IMR-90 (cell line): Measurements from ENCODE around the gene IRGM. TPM values are rescaled to one million over a fixed set of nuclear protein-coding genes. Genes with fewer than 3 reads are reported as not detected.
"Not testable (repeated sequence)": the region's sequence is repeated elsewhere in the genome, so short reads cannot be mapped to it uniquely, and the experiment has no call there.

Source experiments
- ATAC-seq: fragments of 200-7000 bp; cut with Tn5 transposase; 2 replicates; pipeline ENCODE4 v1.9.1; 2020; ENCODE audit warnings: low read depth, mild to moderate bottlenecking, moderate library complexity
- BruUV-seq: library from RNA; stranded (reverse); fragments of 400-500 nt; replicated peaks from 2 replicates; lab custom pipeline; 2021; lab: Mats Ljungman, UMichigan
- CTCF ChIA-PET: fragments of 300-600 bp; formaldehyde crosslinking; extraction: SDS; loops from one replicate; lab custom pipeline; 2021; ENCODE audit warnings: antibody characterized with exemption; lab: Yijun Ruan, JAX
- POLR2A ChIA-PET: fragments of 300-600 bp; sonication (Branson Sonifier 250); formaldehyde crosslinking; loops from one replicate; lab custom pipeline; 2022; ENCODE audit warnings: antibody characterized with exemption; ENCODE audit not compliant: unreplicated experiment; lab: Charles Lee
- DNase-seq: peaks from one replicate; pipeline ENCODE4 v3.0.0; 2013
- H2AFZ ChIP-seq: replicated peaks from 2 replicates; pipeline ENCODE3; 2013; ENCODE audit warnings: low read length, mild to moderate bottlenecking; ENCODE audit not compliant: poor library complexity
- H2AK5ac ChIP-seq: 2 replicates; pipeline ENCODE4 v1.6.1; 2013; ENCODE audit warnings: low read depth, low read length, inconsistent platforms
- H2AK9ac ChIP-seq: replicated peaks from 2 replicates; pipeline ENCODE3; 2013; ENCODE audit warnings: mild to moderate bottlenecking, low read depth, low read length, moderate library complexity; ENCODE audit not compliant: poor library complexity
- H2BK120ac ChIP-seq: 2 replicates; pipeline ENCODE4 v1.6.1; 2013; ENCODE audit warnings: low read depth, low read length, inconsistent platforms
- H2BK15ac ChIP-seq: 3 replicates; pipeline ENCODE4 v1.6.1; 2013; ENCODE audit warnings: low read depth, low read length, inconsistent platforms
- H2BK20ac ChIP-seq: 2 replicates; pipeline ENCODE4 v1.6.1; 2013; ENCODE audit warnings: low read depth, mild to moderate bottlenecking, inconsistent platforms, low read length, moderate library complexity
- H2BK5ac ChIP-seq: 2 replicates; pipeline ENCODE4 v1.6.1; 2013; ENCODE audit warnings: mild to moderate bottlenecking, low read depth, low read length, inconsistent platforms; ENCODE audit not compliant: poor library complexity, severe bottlenecking
- H3K14ac ChIP-seq: replicated peaks from 2 replicates; pipeline ENCODE4 v1.6.1; 2013; ENCODE audit warnings: low read depth, low read length, inconsistent platforms
- H3K18ac ChIP-seq: 2 replicates; pipeline ENCODE4 v1.6.1; 2013; ENCODE audit warnings: low read depth, low read length, control low read depth
- H3K23ac ChIP-seq: 2 replicates; pipeline ENCODE4 v1.6.1; 2013; ENCODE audit warnings: low read depth, low read length, inconsistent platforms
- H3K27ac ChIP-seq: 2 replicates; pipeline ENCODE4 v1.5.1; 2013; ENCODE audit warnings: mild to moderate bottlenecking, control low read depth, low read length; ENCODE audit not compliant: insufficient read depth
- H3K27me3 ChIP-seq: 2 replicates; pipeline ENCODE4 v1.6.1; 2013; ENCODE audit warnings: low read length; ENCODE audit not compliant: control insufficient read depth, insufficient read depth
- H3K36me3 ChIP-seq: 2 replicates; pipeline ENCODE4 v1.6.1; 2013; ENCODE audit warnings: low read length, mixed read lengths; ENCODE audit not compliant: control insufficient read depth, insufficient read depth
- H3K4ac ChIP-seq: 2 replicates; pipeline ENCODE4 v1.6.1; 2013; ENCODE audit warnings: low read depth, low read length, inconsistent platforms
- H3K4me1 ChIP-seq: 2 replicates; pipeline ENCODE4 v1.6.1; 2013; ENCODE audit warnings: low read length, mixed read lengths; ENCODE audit not compliant: control insufficient read depth, insufficient read depth
- H3K4me2 ChIP-seq: 2 replicates; pipeline ENCODE4 v1.6.1; 2013; ENCODE audit warnings: low read depth, mild to moderate bottlenecking, control low read depth, low read length, moderate library complexity
- H3K4me3 ChIP-seq: 2 replicates; pipeline ENCODE4 v1.5.1; 2013; ENCODE audit warnings: low read depth, mild to moderate bottlenecking, control low read depth, low read length, moderate library complexity; ENCODE audit not compliant: insufficient read depth
- H3K56ac ChIP-seq: 2 replicates; pipeline ENCODE4 v1.6.1; 2013; ENCODE audit warnings: low read length, inconsistent platforms; ENCODE audit not compliant: insufficient read depth; ENCODE audit errors: extremely low read depth
- H3K79me1 ChIP-seq, 2 experiments: 2 replicates each; pipeline ENCODE4 v1.6.1; 2013; ENCODE audit warnings: low read length in 2 of 2, inconsistent platforms in 1 of 2, low read depth in 1 of 2
- H3K9ac ChIP-seq: 2 replicates; pipeline ENCODE4 v1.6.1; 2013; ENCODE audit warnings: low read depth, low read length, control low read depth
- H3K9me1 ChIP-seq: 2 replicates; pipeline ENCODE4 v1.6.1; 2013; ENCODE audit warnings: low read length, inconsistent platforms; ENCODE audit not compliant: insufficient read depth
- H3K9me3 ChIP-seq: 2 replicates; pipeline ENCODE4 v1.6.1; 2013; ENCODE audit warnings: low read length; ENCODE audit not compliant: control insufficient read depth, insufficient read depth
- H4K20me1 ChIP-seq: 2 replicates; pipeline ENCODE4 v1.6.1; 2013; ENCODE audit warnings: low read length, inconsistent platforms; ENCODE audit not compliant: insufficient read depth
- H4K5ac ChIP-seq: 2 replicates; pipeline ENCODE4 v1.6.1; 2013; ENCODE audit warnings: mild to moderate bottlenecking, low read depth, low read length, control low read depth
- H4K8ac ChIP-seq, 2 experiments: 2 replicates each; pipeline ENCODE4 v1.6.1; 2013; ENCODE audit warnings: low read depth in 2 of 2, low read length in 2 of 2, control low read depth in 1 of 2, inconsistent platforms in 1 of 2
- H4K91ac ChIP-seq: 2 replicates; pipeline ENCODE4 v1.6.1; 2013; ENCODE audit warnings: low read depth, low read length, inconsistent platforms; ENCODE audit not compliant: insufficient read depth
- CTCF ChIP-seq: conservative IDR thresholded peaks from 2 replicates; pipeline ENCODE4 v1.5.1; 2012; ENCODE audit warnings: mild to moderate bottlenecking, low read depth, low read length, improper control_type of control experiment
- RAD21 ChIP-seq: IDR thresholded peaks from 2 replicates; pipeline ENCODE4 v1.6.1; 2012; ENCODE audit warnings: low read length, improper control_type of control experiment
- WGBS, 2 experiments: methylation state at CpG; one replicate each; pipeline versions ENCODE4 v1.1.5 to v1.1.7; 2013; ENCODE audit warnings: missing lambda C conversion rate in 2 of 2; ENCODE audit not compliant: insufficient read length in 1 of 2; ENCODE audit errors: extremely low coverage in 2 of 2; 5-methylcytosine and 5-hydroxymethylcytosine counted together
- dilution Hi-C: fragments of 300-500 bp; cut with HindIII; formaldehyde crosslinking; loops from one replicate; pipeline ENCODE4 v1.14.3; 2018; ENCODE audit warnings: low sequenced_read_pairs; ENCODE audit not compliant: unreplicated experiment
- in situ Hi-C: fragments of 300-500 bp; cut with MboI; formaldehyde crosslinking; loops from 3 replicates; pipeline ENCODE4 v1.14.3; 2019; ENCODE audit warnings: low sequenced_read_pairs, inconsistent platforms, mixed read lengths
- intact Hi-C: fragments of 100-400 bp; cut with micrococcal nuclease; formaldehyde crosslinking; loops from 2 replicates; pipeline ENCODE4 v1.10.0; 2022
- polyA plus RNA-seq, 3 experiments: library from polyadenylated mRNA; depleted of rRNA; stranded (reverse); fragments of >200 nt; gene quantifications; 2 replicates each; pipeline ENCODE4 v1.2.3, GENCODE V29; 2012; ENCODE audit warnings: low replicate concordance in 1 of 3
- total RNA-seq: library from RNA; depleted of rRNA; stranded (reverse); fragments of >200 nt; gene quantifications from 2 replicates; pipeline ENCODE4 v1.2.3, GENCODE V29; 2012

The IRGM gene
- total and polyA plus RNA-seq, 2 of the 4 experiments (the other 2 are of a cell fraction): not detected

GRCh38 chr5:150836703-150837102 is 9.6 kb upstream of the IRGM start:
- no CpG with 5 or more reads among the region's 3 CpGs for WGBS, 2 experiments
- Histone ChIP-seq H3K27me3 (peaks cover 22% of the 10 kb centered on the region), H2AK9ac (no peak overlapping the region), H3K56ac (no peak overlapping the region), H2BK15ac (no peak overlapping the region), H4K91ac (no peak overlapping the region), H2AK5ac (no peak overlapping the region), H3K4me3 (no peak overlapping the region), H3K9ac (no peak overlapping the region), H3K79me1 (no peaks in the 10 kb centered on the region), H2AFZ (no peak overlapping the region), H2BK20ac (no peak overlapping the region), H3K4me1 (no peaks in the 10 kb centered on the region), H3K14ac (no peak overlapping the region), H2BK5ac (no peak overlapping the region), H3K27ac (no peak overlapping the region), H3K36me3 (no peaks in the 10 kb centered on the region), H3K9me1 (no peaks in the 10 kb centered on the region), H3K9me3 (peaks cover 7% of the 10 kb centered on the region), H4K5ac (no peak overlapping the region), H3K18ac (no peak overlapping the region), H4K20me1 (no peaks in the 10 kb centered on the region), H2BK120ac (no peak overlapping the region), H3K4ac (no peak overlapping the region), H3K23ac (no peak overlapping the region), H4K8ac (no peak overlapping the region), H3K4me2 (no peak overlapping the region)
- dilution Hi-C loops (no loop called here), intact Hi-C loops (no loop called here), in situ Hi-C loops (no loop called here)
- BruUV-seq: no TSS peak
- ChIA-PET CTCF (no interaction called here), POLR2A (no interaction called here)
- no peak for TF ChIP-seq CTCF
- TF ChIP-seq RAD21: no peak
- DNase-seq (no peak), ATAC-seq (no peak)

- H3K18ac ChIP-seq, H3K14ac ChIP-seq, H3K56ac ChIP-seq, H3K4me1 ChIP-seq, H2AK9ac ChIP-seq, H4K91ac ChIP-seq, H3K27ac ChIP-seq, H2BK120ac ChIP-seq, H3K23ac ChIP-seq, DNase-seq, H4K5ac ChIP-seq, H2AFZ ChIP-seq, H2BK20ac ChIP-seq, ATAC-seq, H4K8ac ChIP-seq, H3K4ac ChIP-seq, H3K4me2 ChIP-seq, H3K9me3 ChIP-seq, H3K9me1 ChIP-seq, dilution Hi-C loops, H3K9ac ChIP-seq, H2AK5ac ChIP-seq, BruUV-seq, H3K4me3 ChIP-seq, POLR2A ChIA-PET, H2BK15ac ChIP-seq, H4K20me1 ChIP-seq, H2BK5ac ChIP-seq, H3K79me1 ChIP-seq, H3K36me3 ChIP-seq: not testable (repeated sequence)
- H3K27me3 ChIP-seq: peaks cover 15% of the 10 kb centered on the region
- in situ Hi-C loops: loop anchor here (5.0 to 10.0 kb wide), 2 partner anchors 283 to 381 kb away; no protein-coding TSS in a partner anchor
- WGBS, 2 experiments: 96% methylated on average over 7 of the region's 32 CpGs; no CpG with 5 or more reads in 1 of the 2 experiments
- intact Hi-C loops: loop anchor here (5.0 kb wide), 2 partner anchors 113 to 188 kb away; no protein-coding TSS in a partner anchor
- CTCF ChIA-PET: interaction anchor here (2.5 kb wide), 1 partner anchor 44 kb away, joined by 26 read pairs; no protein-coding TSS in a partner anchor
These were observed 999 bp upstream of the IRGM start for GRCh38 chr5:150845185-150845859.
